Measurements from ENCODE around the gene TMEM164.

Gene TMEM164

GRCh38 chrX:110015915-110016314 lies 13.0 kb downstream of the TMEM164 start:
- Histone ChIP-seq H3K4me1 (peaks cover 9% of the 10 kb centered on the region; the same call in 1 of the 2 replicates), H3K27me3 (peaks cover 88% of the 10 kb centered on the region), H3K9me3 (no peaks in the 10 kb centered on the region), H3K27ac (no peak overlapping the region), H3K4me2 (no peak overlapping the region), H3K9ac (no peak overlapping the region), H4K20me1 (peaks cover 57% of the 10 kb centered on the region), H3K36me3 (peaks cover 15% of the 10 kb centered on the region; the same call in 1 of the 2 replicates), H3K4me3 (no peak overlapping the region)
- TF ChIP-seq Cebpa-rat (IDR thresholded peaks at IDR 0.05) = no peak

GRCh38 chrX:110020536-110020935 lies 17.6 kb downstream of the TMEM164 start:
- no peaks in the 10 kb centered on the region for H3K9me3 ChIP-seq
- no peak overlapping the region for H3K4me3 ChIP-seq
- H4K20me1 ChIP-seq = peaks cover 50% of the 10 kb centered on the region
- no peak overlapping the region for H3K9ac ChIP-seq
- peaks cover 7% of the 10 kb centered on the region; the same call in 1 of the 2 replicates for H3K4me1 ChIP-seq
- TF ChIP-seq Cebpa-rat (IDR thresholded peaks at IDR 0.05) = no peak
- H3K4me2 ChIP-seq = no peak overlapping the region
- peaks cover 95% of the 10 kb centered on the region for H3K27me3 ChIP-seq
- H3K27ac ChIP-seq = no peak overlapping the region
- peaks cover 12% of the 10 kb centered on the region; the same call in 1 of the 2 replicates for H3K36me3 ChIP-seq

GRCh38 chrX:110021258-110022022 lies 18.5 kb downstream of the TMEM164 start:
- Histone ChIP-seq H3K4me2 (no peak overlapping the region), H3K9ac (no peak overlapping the region), H3K4me3 (no peak overlapping the region), H3K4me1 (0 out of 2 replicates have a peak, but pooled peaks cover 5% of the 10 kb centered on the region), H3K36me3 (peaks cover 12% of the 10 kb centered on the region; the same call in 1 of the 2 replicates), H4K20me1 (peaks cover 51% of the 10 kb centered on the region), H3K9me3 (no peaks in the 10 kb centered on the region), H3K27ac (no peak overlapping the region), H3K27me3 (peaks cover 95% of the 10 kb centered on the region)
- TF ChIP-seq Cebpa-rat (IDR thresholded peaks at IDR 0.05) = no peak

GRCh38 chrX:110022599-110023448 lies 19.9 kb downstream of the TMEM164 start:
- H3K9ac ChIP-seq = no peak overlapping the region
- H3K4me3 ChIP-seq = no peak overlapping the region
- H3K27ac ChIP-seq = no peak overlapping the region
- H3K27me3 ChIP-seq = peaks cover 93% of the 10 kb centered on the region
- peaks cover 64% of the 10 kb centered on the region for H4K20me1 ChIP-seq
- no peak overlapping the region for H3K4me2 ChIP-seq
- H3K9me3 ChIP-seq = no peaks in the 10 kb centered on the region
- H3K4me1 ChIP-seq = 0 out of 2 replicates have a peak, but pooled peaks cover 5% of the 10 kb centered on the region
- no peak for TF ChIP-seq Cebpa-rat (IDR thresholded peaks at IDR 0.05)
- peaks cover 10% of the 10 kb centered on the region; the same call in 1 of the 2 replicates for H3K36me3 ChIP-seq

- no peaks in the 10 kb centered on the region for H3K9me3 ChIP-seq
- peaks cover 87% of the 10 kb centered on the region for H3K27me3 ChIP-seq
- H3K4me3 ChIP-seq = no peak overlapping the region
- peaks cover 5% of the 10 kb centered on the region; the same call in 1 of the 2 replicates for H3K36me3 ChIP-seq
- H4K20me1 ChIP-seq = peaks cover 57% of the 10 kb centered on the region
- H3K4me2 ChIP-seq = no peak overlapping the region
- no peak overlapping the region for H3K27ac ChIP-seq
- TF ChIP-seq Cebpa-rat (IDR thresholded peaks at IDR 0.05) = no peak
- H3K9ac ChIP-seq = no peak overlapping the region
- H3K4me1 ChIP-seq = 0 out of 2 replicates have a peak, but pooled peaks cover 5% of the 10 kb centered on the region
These were observed 22.5 kb downstream of the TMEM164 start for GRCh38 chrX:110025395-110025794.

- no peak for TF ChIP-seq Cebpa-rat (IDR thresholded peaks at IDR 0.05)
- no peak overlapping the region for H3K27ac ChIP-seq
- H3K9ac ChIP-seq = no peak overlapping the region
- peaks cover 85% of the 10 kb centered on the region for H3K27me3 ChIP-seq
- H3K36me3 ChIP-seq = peaks cover 5% of the 10 kb centered on the region; the same call in 1 of the 2 replicates
- H3K4me3 ChIP-seq = no peak overlapping the region
- H4K20me1 ChIP-seq = peaks cover 55% of the 10 kb centered on the region
- no peaks in the 10 kb centered on the region for H3K9me3 ChIP-seq
- H3K4me1 ChIP-seq = 0 out of 2 replicates have a peak, but pooled peaks cover 5% of the 10 kb centered on the region
- H3K4me2 ChIP-seq = no peak overlapping the region
These were observed 23.4 kb downstream of the TMEM164 start for GRCh38 chrX:110026099-110026844.

- no peak overlapping the region for H3K27ac ChIP-seq
- H4K20me1 ChIP-seq = peaks cover 24% of the 10 kb centered on the region
- H3K27me3 ChIP-seq = peaks cover 70% of the 10 kb centered on the region
- H3K4me2 ChIP-seq = no peak overlapping the region
- H3K4me3 ChIP-seq = no peak overlapping the region
- no peaks in the 10 kb centered on the region for H3K36me3 ChIP-seq
- no peaks in the 10 kb centered on the region for H3K4me1 ChIP-seq
- H3K9me3 ChIP-seq = no peaks in the 10 kb centered on the region
- no peak overlapping the region for H3K9ac ChIP-seq
- no peak for TF ChIP-seq Cebpa-rat (IDR thresholded peaks at IDR 0.05)
These were observed 29.7 kb downstream of the TMEM164 start for GRCh38 chrX:110032534-110033147.

- H3K9me3 ChIP-seq = no peaks in the 10 kb centered on the region
These were observed 31.1 kb downstream of the TMEM164 start for GRCh38 chrX:110034036-110034435.

More at GRCh38 chrX:110034036-110034435, 31.1 kb downstream of the TMEM164 start:
- H3K27me3 ChIP-seq = peaks cover 71% of the 10 kb centered on the region
- H4K20me1 ChIP-seq = peaks cover 25% of the 10 kb centered on the region; the same call in 1 of the 2 replicates
- no peak overlapping the region for H3K27ac ChIP-seq
- H3K4me2 ChIP-seq = no peak overlapping the region
- no peaks in the 10 kb centered on the region for H3K4me1 ChIP-seq
- H3K9ac ChIP-seq = no peak overlapping the region
- H3K36me3 ChIP-seq = no peaks in the 10 kb centered on the region
- no peak for TF ChIP-seq Cebpa-rat (IDR thresholded peaks at IDR 0.05)
- H3K4me3 ChIP-seq = no peak overlapping the region

Data from BLaER1 (cell line).